Endothelial cell of umbilical vein (primary cell): ENCODE results near the gene PLEKHS1.

Experiments
- CTCF ChIP-seq, 2 donors: IDR thresholded peaks; 1 replicate in 1 of 2; 2 replicates in 1 of 2; pipeline ENCODE4 v1.5.1; 2011; ENCODE audit warnings: low read length in 2 of 2, mild to moderate bottlenecking in 2 of 2, moderate library complexity in 2 of 2, control low read depth in 1 of 2, inconsistent platforms in 1 of 2, low read depth in 1 of 2; ENCODE audit not compliant: insufficient read depth in 1 of 2; ENCODE audit errors: extremely low read depth in 1 of 2
- EZH2 ChIP-seq: IDR thresholded peaks from 2 replicates; pipeline ENCODE4 v1.6.1; 2012; ENCODE audit warnings: borderline replicate concordance, low read depth, mild to moderate bottlenecking, moderate library complexity, low read length, inconsistent platforms; ENCODE audit not compliant: severe bottlenecking
- JUN ChIP-seq: IDR thresholded peaks from 2 replicates; pipeline ENCODE4 v1.6.1; 2011; ENCODE audit warnings: borderline replicate concordance, low read depth; ENCODE audit not compliant: insufficient read length, insufficient read depth
- POLR2A ChIP-seq: IDR thresholded peaks from 2 replicates; pipeline ENCODE4 v1.6.1; 2012; ENCODE audit warnings: low read depth, mild to moderate bottlenecking, control low read depth, low read length
- POLR2AphosphoS5 ChIP-seq: IDR thresholded peaks from 2 replicates; pipeline ENCODE4 v1.6.1; 2012; ENCODE audit warnings: low read depth, mild to moderate bottlenecking, control low read depth, low read length, moderate library complexity; ENCODE audit not compliant: insufficient read depth

GRCh38 chr10:113732160-113732881 is 19.2 kb upstream of the PLEKHS1 start:
- TF ChIP-seq JUN (no peak), CTCF (IDR thresholded peaks at IDR 0.05; ENCODE audit: extremely low read depth in 1 of 2, insufficient read depth in 1 of 2, low read depth in 1 of 2, low read length in 2 of 2) (no peak), POLR2A (no peak), POLR2AphosphoS5 (no peak), EZH2 (no peak)
